ENCODE results near the gene NR2F6.

NR2F6 gene

GRCh38 chr19:17236811-17237543 lies 8.7 kb downstream of the NR2F6 start:
- Mint-ChIP-seq H3K4me3 (no peak overlapping the region), H3K27ac (no peak overlapping the region), H3K9me3 (no peaks in the 10 kb centered on the region), H3K4me1 (peaks cover 12% of the 10 kb centered on the region), H3K27me3 (no peaks in the 10 kb centered on the region), H3K36me3 (ENCODE audit: low read depth) (peaks cover 2% of the 10 kb centered on the region)
- ATAC-seq (no peak), DNase-seq (no peak)

- Mint-ChIP-seq H3K4me3 (peak overlapping the region; percentile 80), H3K36me3 (ENCODE audit: low read depth) (peaks cover 2% of the 10 kb centered on the region), H3K9me3 (no peaks in the 10 kb centered on the region), H3K27me3 (no peaks in the 10 kb centered on the region), H3K4me1 (peaks cover 12% of the 10 kb centered on the region), H3K27ac (no peak overlapping the region)
- ATAC-seq, result no peak
- peak; percentile 32 for DNase-seq
Measured at GRCh38 chr19:17235971-17236777, 9.5 kb downstream of the NR2F6 start.

GRCh38 chr19:17235300-17235970 lies 10.3 kb downstream of the NR2F6 start:
- Mint-ChIP-seq H3K4me3 (peak overlapping the region; percentile 80), H3K27ac (peak overlapping the region; percentile 39), H3K9me3 (no peaks in the 10 kb centered on the region), H3K4me1 (peaks cover 12% of the 10 kb centered on the region), H3K36me3 (ENCODE audit: low read depth) (peaks cover 2% of the 10 kb centered on the region), H3K27me3 (no peaks in the 10 kb centered on the region)
- peak; percentile 68 for DNase-seq
- ATAC-seq, result peak; percentile 76

- no peaks in the 10 kb centered on the region for H3K9me3 Mint-ChIP-seq
- ATAC-seq (peak; percentile 72), DNase-seq (peak; percentile 79)
- H3K4me3 Mint-ChIP-seq, result peak overlapping the region; percentile 80
- H3K27me3 Mint-ChIP-seq, result no peaks in the 10 kb centered on the region
- peaks cover 2% of the 10 kb centered on the region for H3K36me3 Mint-ChIP-seq (ENCODE audit: low read depth)
- peaks cover 12% of the 10 kb centered on the region for H3K4me1 Mint-ChIP-seq
- peak overlapping the region; percentile 39 for H3K27ac Mint-ChIP-seq
Measured at GRCh38 chr19:17234911-17235299, 10.8 kb downstream of the NR2F6 start.

- DNase-seq (no peak), ATAC-seq (no peak)
- H3K27me3 Mint-ChIP-seq, result no peaks in the 10 kb centered on the region
- H3K27ac Mint-ChIP-seq, result no peak overlapping the region
- H3K36me3 Mint-ChIP-seq (ENCODE audit: low read depth), result peaks cover 2% of the 10 kb centered on the region
- H3K4me1 Mint-ChIP-seq, result peaks cover 12% of the 10 kb centered on the region
- H3K4me3 Mint-ChIP-seq, result no peak overlapping the region
- H3K9me3 Mint-ChIP-seq, result no peaks in the 10 kb centered on the region
Measured at GRCh38 chr19:17232258-17232657, 13.5 kb downstream of the NR2F6 start.

- Mint-ChIP-seq H3K27ac (no peak overlapping the region), H3K4me1 (peaks cover 16% of the 10 kb centered on the region), H3K36me3 (ENCODE audit: low read depth) (peaks cover 2% of the 10 kb centered on the region), H3K4me3 (no peak overlapping the region), H3K9me3 (no peaks in the 10 kb centered on the region), H3K27me3 (no peaks in the 10 kb centered on the region)
- no peak for DNase-seq
- no peak for ATAC-seq
Measured at GRCh38 chr19:17229890-17230289, 15.8 kb downstream of the NR2F6 start.

- Mint-ChIP-seq H3K27ac (no peak overlapping the region), H3K27me3 (no peaks in the 10 kb centered on the region), H3K36me3 (ENCODE audit: low read depth) (peaks cover 2% of the 10 kb centered on the region), H3K4me3 (no peak overlapping the region), H3K9me3 (no peaks in the 10 kb centered on the region), H3K4me1 (peaks cover 7% of the 10 kb centered on the region)
- DNase-seq (no peak), ATAC-seq (no peak)
Measured at GRCh38 chr19:17227798-17228367, 17.8 kb downstream of the NR2F6 start.

GRCh38 chr19:17226002-17226933 lies 19.5 kb downstream of the NR2F6 start, which contains the start of gene OCEL1:
Gene OCEL1 (plus strand): TSS chr19:17226226. CDS start chr19:17226248, 22 bp downstream.
- Mint-ChIP-seq H3K4me1 (peaks cover 7% of the 10 kb centered on the region), H3K27me3 (no peaks in the 10 kb centered on the region), H3K4me3 (peak within 1 kb of the TSS; percentile 80), H3K36me3 (ENCODE audit: low read depth) (no peaks in the 10 kb centered on the region), H3K9me3 (no peaks in the 10 kb centered on the region), H3K27ac (peak within 1 kb of the TSS; percentile 85)
- DNase-seq, result peak; percentile 97
- peak; percentile 92 for ATAC-seq

GRCh38 chr19:17225053-17225452 lies 20.7 kb downstream of the NR2F6 start:
- H3K4me1 Mint-ChIP-seq, result peaks cover 7% of the 10 kb centered on the region
- no peaks in the 10 kb centered on the region for H3K9me3 Mint-ChIP-seq
- H3K27ac Mint-ChIP-seq, result no peak overlapping the region
- peak overlapping the region; percentile 80 for H3K4me3 Mint-ChIP-seq
- no peaks in the 10 kb centered on the region for H3K27me3 Mint-ChIP-seq
- DNase-seq (no peak), ATAC-seq (no peak)
- no peaks in the 10 kb centered on the region for H3K36me3 Mint-ChIP-seq (ENCODE audit: low read depth)

GRCh38 chr19:17220207-17220758 lies 25.4 kb downstream of the NR2F6 start:
- Mint-ChIP-seq H3K27ac (no peak overlapping the region), H3K4me1 (peaks cover 10% of the 10 kb centered on the region), H3K4me3 (no peak overlapping the region), H3K27me3 (no peaks in the 10 kb centered on the region), H3K9me3 (no peaks in the 10 kb centered on the region), H3K36me3 (ENCODE audit: low read depth) (peaks cover 18% of the 10 kb centered on the region)
- no peak for DNase-seq
- no peak for ATAC-seq

- H3K4me3 Mint-ChIP-seq, result no peak overlapping the region
- no peak for ATAC-seq
- peaks cover 18% of the 10 kb centered on the region for H3K36me3 Mint-ChIP-seq (ENCODE audit: low read depth)
- DNase-seq, result no peak
- peaks cover 19% of the 10 kb centered on the region for H3K4me1 Mint-ChIP-seq
- no peak overlapping the region for H3K27ac Mint-ChIP-seq
- no peaks in the 10 kb centered on the region for H3K27me3 Mint-ChIP-seq
- no peaks in the 10 kb centered on the region for H3K9me3 Mint-ChIP-seq
Measured at GRCh38 chr19:17219286-17219685, 26.4 kb downstream of the NR2F6 start.

GRCh38 chr19:17216058-17216670 lies 29.6 kb downstream of the NR2F6 start:
- peaks cover 23% of the 10 kb centered on the region for H3K36me3 Mint-ChIP-seq (ENCODE audit: low read depth)
- no peak for ATAC-seq

More at GRCh38 chr19:17216058-17216670, 29.6 kb downstream of the NR2F6 start:
- peaks cover 20% of the 10 kb centered on the region for H3K4me1 Mint-ChIP-seq
- no peaks in the 10 kb centered on the region for H3K9me3 Mint-ChIP-seq
- peak overlapping the region; percentile 79 for H3K27ac Mint-ChIP-seq
- no peaks in the 10 kb centered on the region for H3K27me3 Mint-ChIP-seq
- H3K4me3 Mint-ChIP-seq, result peak overlapping the region; percentile 80
- no peak for DNase-seq

All from activated naive CD8-positive, alpha-beta T cell treated with anti-CD3 and anti-CD28 coated beads, Interleukin-2, amount 50 U/mL, for 24 hours (primary cell).